Effector memory CD4-positive, alpha-beta T cell (primary cell): ENCODE results near the gene AAK1.
"Not testable (repeated sequence)": the region's sequence is repeated elsewhere in the genome, so short reads cannot be mapped to it uniquely, and the experiment has no call there.

ENCODE experiments used
- DNase-seq, 3 donors: peaks; one replicate each; pipeline ENCODE4 v3.0.0-alpha.2; 2020
- H3K27ac ChIP-seq: 2 replicates; pipeline ENCODE4 v1.7.0; 2013; ENCODE audit warnings: mild to moderate bottlenecking, low read length, moderate library complexity; ENCODE audit not compliant: insufficient read depth, poor library complexity, severe bottlenecking
- H3K27me3 ChIP-seq: replicated peaks from 2 replicates; pipeline ENCODE4 v1.7.0; 2013; ENCODE audit warnings: mild to moderate bottlenecking, low read length; ENCODE audit not compliant: insufficient read depth, control insufficient read depth, poor library complexity, severe bottlenecking
- H3K36me3 ChIP-seq: 2 replicates; pipeline ENCODE4 v1.7.0; 2013; ENCODE audit warnings: mild to moderate bottlenecking, low read length, moderate library complexity; ENCODE audit not compliant: control insufficient read depth, insufficient read depth
- H3K4me1 ChIP-seq: 2 replicates; pipeline ENCODE4 v1.7.0; 2013; ENCODE audit warnings: low read length, mild to moderate bottlenecking; ENCODE audit not compliant: control insufficient read depth, insufficient read depth, poor library complexity, severe bottlenecking
- H3K4me3 ChIP-seq: 2 replicates; pipeline ENCODE4 v1.7.0; 2013; ENCODE audit warnings: low read length, low read depth, mild to moderate bottlenecking; ENCODE audit not compliant: insufficient read depth, poor library complexity, severe bottlenecking
- H3K9me3 ChIP-seq: 2 replicates; pipeline ENCODE4 v1.7.0; 2013; ENCODE audit warnings: mild to moderate bottlenecking, low read length, moderate library complexity; ENCODE audit not compliant: control insufficient read depth

The AAK1 gene

GRCh38 chr2:69419111-69419510, 224.4 kb downstream of the AAK1 start:
- DNase-seq = not testable (repeated sequence)

GRCh38 chr2:69416147-69416546, 227.4 kb downstream of the AAK1 start:
- Histone ChIP-seq H3K4me3 (no peak overlapping the region), H3K4me1 (no peaks in the 10 kb centered on the region), H3K27ac (no peak overlapping the region), H3K27me3 (no peaks in the 10 kb centered on the region), H3K9me3 (no peaks in the 10 kb centered on the region), H3K36me3 (peaks cover 20% of the 10 kb centered on the region)
- no peak for DNase-seq

More at GRCh38 chr2:69419111-69419510, 224.4 kb downstream of the AAK1 start:
- H3K27me3 ChIP-seq, H3K9me3 ChIP-seq, H3K4me1 ChIP-seq, H3K4me3 ChIP-seq, H3K27ac ChIP-seq: not testable (repeated sequence)
- H3K36me3 ChIP-seq = peaks cover 20% of the 10 kb centered on the region
